Transverse colon (tissue), 4 donors: ENCODE measurements around the gene CTAGE9. TPM values are rescaled to one million over a fixed set of nuclear protein-coding genes. Genes with fewer than 3 reads are reported as not detected.
A peak's percentile ranks its signal among the peaks of the same experiment; 100 is the strongest.

Source experiments
- DNase-seq: peaks from one replicate; pipeline ENCODE4 v3.0.0-alpha.2; 2019
- H3K27ac ChIP-seq, 4 donors: fragments of 200-600 bp; sonication (generic); 2 replicates each; pipeline ENCODE4 v1.5.1; 2016 to 2018; ENCODE audit warnings: inconsistent platforms in 4 of 4
- H3K27me3 ChIP-seq: fragments of 200-600 bp; sonication (generic); 2 replicates; pipeline ENCODE4 v1.5.1; 2017; ENCODE audit warnings: inconsistent platforms
- H3K36me3 ChIP-seq, 4 donors: fragments of 200-600 bp; sonication (generic); 2 replicates each; pipeline ENCODE4 v1.5.1; 2017 to 2019; ENCODE audit warnings: inconsistent platforms in 4 of 4
- H3K4me1 ChIP-seq, 4 donors: fragments of 200-600 bp; sonication (generic); 2 replicates each; pipeline ENCODE4 v1.5.1; 2017 to 2020; ENCODE audit warnings: inconsistent platforms in 4 of 4
- H3K4me3 ChIP-seq, 4 donors: fragments of 200-600 bp; sonication (generic); 1 replicate in 1 of 4; 2 replicates in 3 of 4; pipeline versions ENCODE4 v1.5.1 to v1.6.1; 2017 to 2019; ENCODE audit warnings: inconsistent platforms in 4 of 4
- H3K9me3 ChIP-seq, 2 donors: fragments of 200-600 bp; sonication (generic); 2 replicates each; pipeline ENCODE4 v1.5.1; 2017 to 2019; ENCODE audit warnings: inconsistent platforms in 2 of 2
- EP300 ChIP-seq: sonication (generic); formaldehyde crosslinking; IDR thresholded peaks from one replicate; pipeline ENCODE4 v1.6.1; 2017; ENCODE audit warnings: antibody characterized with exemption, low read depth
- POLR2A ChIP-seq: fragments of 450-650 bp; IDR thresholded peaks from one replicate; pipeline ENCODE4 v1.6.1; 2016; ENCODE audit warnings: antibody characterized with exemption, mild to moderate bottlenecking, moderate library complexity
- POLR2AphosphoS5 ChIP-seq, 3 donors: sonication (generic); formaldehyde crosslinking; IDR thresholded peaks; one replicate each; pipeline ENCODE4 v1.6.1; 2016; ENCODE audit warnings: antibody characterized with exemption in 3 of 3
- WGBS, 2 donors: methylation state at CpG; one replicate each; pipeline ENCODE4 v1.1.5; 2018; ENCODE audit warnings: low coverage in 1 of 2; 5-methylcytosine and 5-hydroxymethylcytosine counted together
- in situ Hi-C, 4 donors: fragments of 200-750 bp; cut with MboI; loops; one replicate each; pipeline versions ENCODE4 v1.15.0 to v1.15.1; 2017; ENCODE audit warnings: low sequenced_read_pairs in 3 of 4, low pct_ligation_motif_present in 1 of 4, low pct_unique_long_range_greater_than_20kb in 1 of 4
- intact Hi-C: fragments of 100-400 bp; cut with DNase I; formaldehyde crosslinking; loops from one replicate; pipeline ENCODE4 v1.15.1; 2023; ENCODE audit warnings: low total_unique reads
- total RNA-seq, 4 donors: library from RNA; depleted of rRNA; stranded (reverse); fragments of >200 nt; gene quantifications; one replicate each; pipeline ENCODE4 v1.1.0, GENCODE V29; 2016
- TF ChIP-seq, protein P1 (sequence below), 5 experiments: fragments of 200-600 bp in 3 of 5; fragments of 450-650 bp in 2 of 5; sonication (generic) in 3 of 5; IDR thresholded peaks; 1 replicate in 2 of 5; 2 replicates in 3 of 5; pipeline ENCODE4 v1.5.1; 2016 to 2017; ENCODE audit warnings: antibody characterized with exemption in 5 of 5, inconsistent platforms in 3 of 5, mild to moderate bottlenecking in 2 of 5, moderate library complexity in 1 of 5

Gene CTAGE9
- total RNA-seq, 4 donors from 2014 or later: not detected

DNA sequence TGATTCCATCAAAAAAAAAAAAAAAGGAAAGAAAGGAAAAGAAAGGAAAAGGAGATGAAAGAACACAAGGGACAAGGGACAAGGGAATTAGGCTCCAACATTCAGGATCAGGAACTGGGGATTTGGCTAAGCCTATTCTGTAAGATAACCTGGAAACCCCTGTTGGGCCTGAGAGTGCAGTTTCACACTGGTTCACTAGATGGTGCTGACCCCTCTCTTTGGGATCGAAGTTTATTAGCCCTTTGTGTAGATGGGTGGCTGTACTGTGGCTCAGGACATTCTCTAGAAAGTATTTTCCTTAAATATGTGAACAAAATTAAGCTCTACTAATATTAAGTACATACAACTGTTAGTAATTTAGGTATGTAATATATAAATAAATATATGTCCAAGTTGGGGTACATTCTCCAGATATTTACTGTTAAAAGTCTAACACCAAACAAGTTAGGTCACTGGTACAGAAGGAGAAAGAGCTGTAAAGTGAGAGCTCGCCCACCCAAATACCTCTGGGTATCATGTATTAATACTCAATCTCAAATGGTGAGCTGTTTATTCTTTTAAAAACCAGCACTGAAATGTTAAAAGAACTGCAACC, 15.9 kb downstream of the CTAGE9 start:
- intact Hi-C loops: no loop called here
- in situ Hi-C loops: loop anchor here in 2 of 4 donors (10.0 kb wide), 1 partner anchor 220 kb away; no protein-coding TSS in a partner anchor
- TF ChIP-seq, protein P1, sequence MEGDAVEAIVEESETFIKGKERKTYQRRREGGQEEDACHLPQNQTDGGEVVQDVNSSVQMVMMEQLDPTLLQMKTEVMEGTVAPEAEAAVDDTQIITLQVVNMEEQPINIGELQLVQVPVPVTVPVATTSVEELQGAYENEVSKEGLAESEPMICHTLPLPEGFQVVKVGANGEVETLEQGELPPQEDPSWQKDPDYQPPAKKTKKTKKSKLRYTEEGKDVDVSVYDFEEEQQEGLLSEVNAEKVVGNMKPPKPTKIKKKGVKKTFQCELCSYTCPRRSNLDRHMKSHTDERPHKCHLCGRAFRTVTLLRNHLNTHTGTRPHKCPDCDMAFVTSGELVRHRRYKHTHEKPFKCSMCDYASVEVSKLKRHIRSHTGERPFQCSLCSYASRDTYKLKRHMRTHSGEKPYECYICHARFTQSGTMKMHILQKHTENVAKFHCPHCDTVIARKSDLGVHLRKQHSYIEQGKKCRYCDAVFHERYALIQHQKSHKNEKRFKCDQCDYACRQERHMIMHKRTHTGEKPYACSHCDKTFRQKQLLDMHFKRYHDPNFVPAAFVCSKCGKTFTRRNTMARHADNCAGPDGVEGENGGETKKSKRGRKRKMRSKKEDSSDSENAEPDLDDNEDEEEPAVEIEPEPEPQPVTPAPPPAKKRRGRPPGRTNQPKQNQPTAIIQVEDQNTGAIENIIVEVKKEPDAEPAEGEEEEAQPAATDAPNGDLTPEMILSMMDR (IDR thresholded peaks at IDR 0.05): peak; percentile 55 to 66 (median 66)
- TF ChIP-seq POLR2A: no peak
- no peak for TF ChIP-seq EP300
- TF ChIP-seq POLR2AphosphoS5 (IDR thresholded peaks at IDR 0.05): no peak
- H3K36me3 ChIP-seq: no peaks in the 10 kb centered on the region
- DNase-seq: peak; percentile 33
- H3K4me1 ChIP-seq: no peaks in the 10 kb centered on the region
- H3K9me3 ChIP-seq: no peaks in the 10 kb centered on the region
- H3K27ac ChIP-seq: no peak overlapping the region
- 38 to 52% methylated on average over 2 of the region's 2 CpGs for WGBS, 2 donors
- no peak overlapping the region for H3K4me3 ChIP-seq
- no peaks in the 10 kb centered on the region for H3K27me3 ChIP-seq

DNA sequence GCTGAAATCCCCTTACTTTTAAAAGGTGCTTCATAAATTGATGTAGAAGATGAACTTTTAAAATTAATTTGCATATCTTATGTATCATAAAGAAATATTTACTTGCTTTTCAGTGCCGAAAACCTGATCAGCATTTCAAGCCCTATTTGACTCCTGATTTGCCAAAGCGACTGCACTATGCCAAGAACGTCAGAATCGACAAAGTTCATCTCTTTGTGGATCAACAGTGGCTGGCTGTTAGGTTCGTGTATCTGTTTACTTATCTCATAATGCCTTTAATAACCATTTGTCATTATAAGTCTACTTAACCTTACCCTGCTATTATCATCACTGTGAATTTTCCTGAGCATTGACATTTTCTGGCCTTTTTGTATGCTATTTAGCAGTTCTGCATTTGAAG, 17.4 kb downstream of the CTAGE9 start:
- Histone ChIP-seq H3K9me3 (no peaks in the 10 kb centered on the region), H3K36me3 (no peaks in the 10 kb centered on the region), H3K27me3 (no peaks in the 10 kb centered on the region), H3K4me1 (no peaks in the 10 kb centered on the region), H3K27ac (no peak overlapping the region), H3K4me3 (no peak overlapping the region)
- intact Hi-C loops: no loop called here
- no peak for DNase-seq
- TF ChIP-seq POLR2AphosphoS5 (IDR thresholded peaks at IDR 0.05) (no peak), EP300 (no peak), POLR2A (no peak)
- TF ChIP-seq, protein P1 (IDR thresholded peaks at IDR 0.05): no peak
- in situ Hi-C loops: loop anchor here in 2 of 4 donors (10.0 kb wide), 1 partner anchor 221 kb away; no protein-coding TSS in a partner anchor
- WGBS, 2 donors: 83 to 92% methylated on average over 5 of the region's 5 CpGs

DNA sequence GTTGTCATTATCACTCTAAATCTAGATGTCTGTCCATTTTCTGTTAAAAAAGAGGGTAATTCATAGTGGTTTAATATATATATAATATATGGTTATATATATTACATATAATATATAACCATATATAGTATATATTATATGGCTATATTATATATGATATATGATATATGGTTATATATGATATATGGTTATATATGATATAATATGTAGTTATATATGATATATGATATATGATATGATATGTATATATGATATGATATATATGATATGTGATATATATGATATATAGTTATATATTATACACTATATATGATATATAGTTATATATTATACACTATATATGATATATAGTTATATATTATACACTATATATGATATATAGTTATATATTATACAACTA, 18.2 kb downstream of the CTAGE9 start:
- Histone ChIP-seq H3K4me1 (no peaks in the 10 kb centered on the region), H3K27me3 (no peaks in the 10 kb centered on the region), H3K9me3 (no peaks in the 10 kb centered on the region), H3K4me3 (no peak overlapping the region), H3K27ac (no peak overlapping the region), H3K36me3 (no peaks in the 10 kb centered on the region)
- no peak for DNase-seq
- in situ Hi-C loops: loop anchor here in 2 of 4 donors (10.0 kb wide), 1 partner anchor 222 kb away; no protein-coding TSS in a partner anchor
- TF ChIP-seq, protein P1 (IDR thresholded peaks at IDR 0.05): no peak
- TF ChIP-seq POLR2AphosphoS5 (IDR thresholded peaks at IDR 0.05): no peak
- TF ChIP-seq POLR2A: no peak
- no peak for TF ChIP-seq EP300
- intact Hi-C loops: no loop called here

DNA sequence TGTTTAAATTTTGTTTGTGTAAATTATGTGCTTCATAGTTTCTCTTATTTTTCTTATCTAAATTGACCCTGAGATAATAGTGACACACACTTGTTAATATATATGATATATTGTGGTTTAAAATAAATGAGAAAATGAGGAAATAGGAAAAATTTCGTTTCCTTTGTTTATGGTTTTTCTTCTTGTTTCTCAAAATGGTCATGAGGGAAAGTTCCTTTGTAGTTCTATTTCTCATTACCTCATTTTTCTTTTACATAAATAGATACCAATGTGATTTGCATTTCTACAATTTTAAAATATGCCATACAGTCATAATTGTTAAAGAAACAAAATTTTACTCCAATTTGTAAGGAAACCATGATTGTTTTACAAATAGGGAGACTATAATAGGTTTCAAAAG, 18.8 kb downstream of the CTAGE9 start:
- intact Hi-C loops (no loop called here), in situ Hi-C loops (loop anchor here in 2 of 4 donors (10.0 kb wide), 1 partner anchor 223 kb away; no protein-coding TSS in a partner anchor)
- 21 to 35% methylated on average over 1 of the region's 1 CpG for WGBS, 2 donors

More for the DNA sequence above, 18.8 kb downstream of the CTAGE9 start:
- H3K27me3 ChIP-seq: no peaks in the 10 kb centered on the region
- H3K27ac ChIP-seq: no peak overlapping the region
- DNase-seq: no peak
- TF ChIP-seq POLR2A (no peak), EP300 (no peak), POLR2AphosphoS5 (IDR thresholded peaks at IDR 0.05) (no peak)
- TF ChIP-seq, protein P1 (IDR thresholded peaks at IDR 0.05): no peak
- H3K36me3 ChIP-seq: no peaks in the 10 kb centered on the region
- no peak overlapping the region for H3K4me3 ChIP-seq
- no peaks in the 10 kb centered on the region for H3K9me3 ChIP-seq
- H3K4me1 ChIP-seq: no peaks in the 10 kb centered on the region
